Measurements from ENCODE around the gene SLC2A8.
A peak's percentile ranks its signal among the peaks of the same experiment; 100 is the strongest.

Gene SLC2A8

DNA sequence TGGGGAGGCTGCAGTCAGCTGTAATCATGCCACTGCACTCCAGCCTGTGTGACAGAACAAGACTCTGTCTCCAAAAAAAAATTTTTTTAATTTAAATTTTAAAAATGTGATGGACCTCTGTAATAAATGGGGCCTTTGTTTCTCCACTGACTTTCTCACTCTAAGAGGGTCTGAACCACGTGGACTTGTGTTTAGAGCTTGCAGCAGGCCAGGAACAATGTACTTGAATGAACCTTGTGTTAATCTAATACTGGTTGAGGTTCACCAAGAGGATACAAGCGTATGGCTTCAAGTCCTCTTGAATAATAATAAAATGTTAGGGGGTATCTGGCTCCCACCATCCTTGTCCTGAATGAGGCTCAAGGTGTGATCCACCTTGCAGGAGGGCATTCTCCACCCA lies 14.4 kb upstream of the SLC2A8 start:
- DNase-seq (ENCODE audit: low read depth), result no peak

- no peak for DNase-seq (ENCODE audit: low read depth)
Measured at GRCh38 chr9:127384016-127384730, 12.8 kb upstream of the SLC2A8 start.

DNA sequence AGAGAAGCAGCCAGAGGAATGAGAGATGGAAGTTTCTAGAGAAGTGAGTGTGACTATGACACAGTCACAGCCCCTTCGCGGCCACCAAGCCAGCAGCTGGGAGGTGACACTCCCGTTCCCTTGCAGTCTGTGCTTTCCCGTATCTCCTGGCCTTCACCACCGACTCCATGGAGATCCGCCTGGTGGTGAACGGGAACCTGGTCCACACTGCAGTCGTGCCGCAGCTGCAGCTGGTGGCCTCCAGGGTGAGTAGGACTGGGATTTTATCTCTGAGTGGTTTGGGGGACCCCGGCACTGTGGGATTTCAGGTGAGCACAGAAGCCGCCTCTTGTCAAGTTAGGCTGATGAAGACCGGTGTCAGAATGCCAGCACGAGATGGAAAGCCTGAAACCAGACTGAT lies 12.1 kb upstream of the SLC2A8 start:
- DNase-seq (ENCODE audit: low read depth), result no peak

DNA sequence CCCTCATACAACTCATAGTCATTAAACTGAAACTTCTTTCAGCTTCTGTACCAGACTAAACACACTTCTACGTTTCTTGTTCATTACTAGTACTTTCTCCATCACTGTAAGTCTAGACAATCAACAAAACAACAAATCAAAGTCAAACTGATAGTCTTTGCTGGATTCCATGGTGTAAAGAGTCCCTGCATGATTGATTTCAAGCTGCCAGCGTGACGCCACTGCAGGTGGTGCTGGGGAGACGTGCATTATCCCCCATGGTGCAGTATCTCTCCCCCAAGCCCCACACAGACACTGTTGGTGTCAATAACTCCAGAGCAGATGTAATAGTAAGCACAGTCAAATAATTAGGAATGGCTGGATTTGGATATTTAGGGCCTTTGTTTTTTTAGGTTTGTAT lies 10.7 kb upstream of the SLC2A8 start:
- DNase-seq (ENCODE audit: low read depth), result no peak

GRCh38 chr9:127386981-127387380 lies 10.0 kb upstream of the SLC2A8 start:
- no peak for DNase-seq (ENCODE audit: low read depth)

DNA sequence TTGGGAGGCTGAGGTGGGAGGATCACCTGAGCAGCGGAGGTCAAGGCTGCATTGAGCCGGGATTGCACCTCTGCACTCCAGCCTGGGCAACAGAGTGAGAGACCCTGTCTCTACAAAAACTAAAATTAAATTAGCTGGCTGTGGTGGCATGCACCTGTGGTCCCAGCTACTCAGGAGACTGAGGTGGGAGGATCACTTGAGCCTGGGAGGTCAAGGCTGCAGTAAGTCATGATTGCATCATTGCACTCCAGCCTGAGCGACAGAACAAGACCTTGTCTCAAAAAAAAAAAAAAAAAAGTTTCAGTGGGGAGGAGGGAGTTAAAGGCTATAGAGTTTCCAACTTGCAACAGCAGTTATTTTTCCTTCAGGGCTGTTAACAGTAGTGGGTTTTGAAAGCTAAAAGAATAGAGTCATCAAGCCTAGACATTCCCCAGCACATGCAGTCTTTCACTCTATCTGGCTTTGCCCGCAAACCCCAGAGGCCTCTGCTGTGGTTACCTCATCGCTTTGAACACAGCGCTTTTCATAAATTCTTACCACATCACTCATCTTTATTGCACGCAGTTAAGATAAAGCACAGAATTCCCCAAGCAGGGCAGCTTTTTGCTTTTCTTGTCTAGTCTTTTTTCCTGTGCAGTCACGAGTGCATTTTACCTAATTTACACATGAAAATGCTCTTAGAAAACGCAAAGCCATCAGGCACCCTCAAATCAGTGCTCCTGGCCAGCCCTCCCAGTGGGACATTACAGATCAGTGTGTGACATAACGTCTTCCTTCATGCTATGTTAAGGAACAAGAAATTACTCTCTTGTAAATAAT lies 8.7 kb upstream of the SLC2A8 start:
- DNase-seq (ENCODE audit: low read depth), result peak; percentile 96

- no peak for DNase-seq (ENCODE audit: low read depth)
Measured at GRCh38 chr9:127388856-127389238, 8.1 kb upstream of the SLC2A8 start.

DNA sequence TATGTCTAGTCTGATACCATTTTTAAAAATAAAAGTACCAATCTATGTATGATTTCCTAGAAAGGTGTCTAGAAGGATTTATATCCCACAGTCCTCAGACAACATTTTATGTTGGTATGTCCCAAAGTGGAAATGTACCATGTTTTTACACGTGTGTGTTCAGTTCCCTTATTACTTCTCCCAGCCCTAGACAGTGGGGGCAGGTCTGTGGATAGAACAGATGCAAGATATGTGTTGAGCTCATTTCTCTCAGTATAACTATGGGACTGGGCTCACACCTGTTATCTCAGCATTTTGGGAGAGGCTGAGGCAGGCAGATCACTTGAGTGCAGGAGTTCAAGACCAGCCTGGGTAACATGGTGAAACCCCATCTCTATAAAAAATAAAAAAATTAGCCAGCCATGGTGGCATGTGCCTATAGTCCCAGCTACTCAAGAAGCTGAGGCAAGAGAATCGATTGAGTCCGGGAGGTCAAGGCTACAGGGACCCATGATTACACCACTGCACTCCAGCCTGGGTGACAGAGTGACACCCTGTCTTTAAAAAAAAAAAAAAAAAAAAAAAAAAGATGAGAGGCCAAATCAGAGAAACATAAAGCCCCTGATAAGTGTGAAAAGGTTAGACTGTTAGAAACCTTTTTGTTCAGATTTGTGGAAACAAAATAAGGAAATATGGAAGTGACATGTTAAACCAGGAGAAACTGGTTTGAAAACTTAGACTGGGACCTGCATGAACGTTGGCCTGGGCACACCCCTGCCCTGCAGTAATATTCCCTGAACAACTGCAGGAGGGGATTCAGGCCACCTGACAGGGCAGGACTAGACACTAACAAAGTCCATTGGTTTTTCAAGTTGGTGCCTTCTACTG lies 7.4 kb upstream of the SLC2A8 start:
- no peak for DNase-seq (ENCODE audit: low read depth)

- no peak for DNase-seq (ENCODE audit: low read depth)
Measured at GRCh38 chr9:127390248-127390545, 6.8 kb upstream of the SLC2A8 start.

DNA sequence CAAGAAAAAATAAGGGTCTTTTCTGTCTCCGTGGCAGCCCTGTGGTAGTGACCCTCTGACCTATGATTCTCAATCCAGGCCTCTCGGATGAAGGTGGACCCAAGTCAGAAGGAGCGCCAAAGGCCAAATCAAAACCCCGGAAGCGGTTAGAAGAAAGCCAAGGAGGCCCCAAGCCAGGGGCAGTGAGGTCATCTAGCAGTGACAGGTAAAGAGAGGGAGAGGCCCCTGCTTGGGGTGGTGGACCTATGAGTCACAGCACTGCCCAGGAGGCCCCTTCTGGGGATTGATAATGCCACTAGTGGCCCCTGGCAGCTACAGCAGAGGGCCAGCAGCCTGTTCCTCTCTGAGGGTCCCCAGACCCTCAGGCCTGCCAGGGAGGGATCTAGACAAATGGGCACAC lies 6.4 kb upstream of the SLC2A8 start:
- no peak for DNase-seq (ENCODE audit: low read depth)

DNA sequence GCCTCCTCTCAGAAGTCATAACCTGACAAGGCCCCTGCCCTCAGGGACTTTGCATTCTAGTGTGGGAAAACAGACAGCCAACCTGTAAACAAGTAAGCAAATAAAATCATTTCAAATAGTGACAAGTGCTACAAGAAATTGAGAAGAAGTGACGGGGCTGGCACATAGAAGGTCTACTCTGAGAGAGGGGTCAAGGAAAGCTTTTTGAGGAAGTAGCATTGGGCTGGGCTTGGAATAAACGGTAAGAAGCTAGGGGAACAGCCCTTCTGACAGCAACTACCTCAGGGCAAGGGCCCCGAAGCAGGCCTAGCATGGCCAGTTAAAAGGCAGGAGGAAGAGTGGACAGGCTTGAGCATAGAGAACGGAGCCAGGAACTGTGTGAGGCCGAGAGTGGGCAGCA lies 4.8 kb upstream of the SLC2A8 start:
- DNase-seq (ENCODE audit: low read depth), result no peak

DNA sequence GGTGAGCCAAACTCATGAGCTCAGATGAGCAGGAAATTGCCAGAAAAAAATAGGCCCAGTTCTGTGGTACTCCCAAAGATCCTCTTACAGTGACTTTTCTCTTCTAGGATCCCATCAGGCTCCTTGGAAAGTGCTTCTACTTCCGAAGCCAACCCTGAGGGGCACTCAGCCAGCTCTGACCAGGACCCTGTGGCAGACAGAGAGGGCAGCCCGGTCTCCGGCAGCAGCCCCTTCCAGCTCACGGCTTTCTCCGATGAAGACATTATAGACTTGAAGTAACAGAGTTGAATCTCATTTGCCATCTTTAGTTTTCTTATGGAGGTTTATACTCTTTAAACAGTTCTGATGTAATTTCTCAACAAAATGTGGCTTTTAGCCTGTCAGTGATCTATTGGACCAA lies 4.0 kb upstream of the SLC2A8 start:
- DNase-seq (ENCODE audit: low read depth), result no peak

DNA sequence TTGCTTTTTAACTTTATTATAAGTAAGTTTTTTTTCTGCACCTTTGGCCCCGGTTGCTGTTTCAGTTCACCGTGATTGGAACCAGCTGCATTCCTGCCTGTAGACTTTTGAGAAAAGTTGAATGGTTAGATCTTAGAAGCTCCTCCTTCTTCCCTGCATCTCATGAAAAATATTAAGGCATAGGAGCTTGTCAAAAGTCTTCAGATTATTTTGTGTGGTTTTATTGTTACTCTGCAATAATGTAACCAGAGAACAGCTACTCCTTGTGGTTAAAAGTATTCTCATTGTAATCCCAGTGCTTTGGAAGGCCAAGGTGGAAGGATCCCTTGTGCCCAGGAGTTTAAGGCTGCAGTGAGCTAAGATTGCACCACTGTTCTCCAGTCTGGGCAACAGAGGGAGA lies 3.3 kb upstream of the SLC2A8 start:
- DNase-seq (ENCODE audit: low read depth), result no peak

- no peak for DNase-seq (ENCODE audit: low read depth)
Measured at GRCh38 chr9:127395497-127396252, 1.3 kb upstream of the SLC2A8 start.

DNA sequence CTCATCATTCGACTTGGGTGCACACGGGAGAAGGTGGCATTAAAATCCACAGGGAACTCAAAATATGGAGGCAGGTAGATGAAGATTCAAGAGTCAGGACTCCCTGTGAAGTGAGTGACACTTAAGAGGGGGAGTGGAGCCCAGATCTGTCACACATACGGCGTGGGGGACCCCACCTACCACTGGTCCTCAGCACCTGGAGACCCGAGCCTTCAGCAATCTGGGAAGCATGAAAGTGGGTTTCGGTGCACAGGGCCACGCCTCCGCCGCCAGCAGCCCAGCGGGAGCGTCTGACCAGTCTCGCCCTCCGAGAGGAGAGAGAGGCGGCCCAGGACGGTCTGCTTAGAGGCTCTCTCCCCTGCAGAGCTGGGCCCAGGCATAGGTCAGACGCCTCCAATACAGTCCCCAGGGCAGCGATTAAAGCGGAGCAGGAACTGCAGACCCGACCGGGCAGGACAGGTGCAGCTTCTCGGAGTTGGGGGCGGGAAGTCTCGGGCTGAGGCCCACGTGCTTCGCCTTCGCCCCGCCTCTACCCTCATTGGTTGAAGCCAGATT lies 639 bp upstream of the SLC2A8 start:
- no peak for DNase-seq (ENCODE audit: low read depth)

- no peak for DNase-seq (ENCODE audit: low read depth)
Measured at GRCh38 chr9:127397646-127398274, 791 bp downstream of the SLC2A8 start.

GRCh38 chr9:127398275-127398647 lies 1.3 kb downstream of the SLC2A8 start:
- DNase-seq (ENCODE audit: low read depth), result no peak

GRCh38 chr9:127398715-127399400 lies 1.9 kb downstream of the SLC2A8 start:
- no peak for DNase-seq (ENCODE audit: low read depth)

GRCh38 chr9:127399736-127400269 lies 2.8 kb downstream of the SLC2A8 start:
- DNase-seq (ENCODE audit: low read depth), result no peak

DNA sequence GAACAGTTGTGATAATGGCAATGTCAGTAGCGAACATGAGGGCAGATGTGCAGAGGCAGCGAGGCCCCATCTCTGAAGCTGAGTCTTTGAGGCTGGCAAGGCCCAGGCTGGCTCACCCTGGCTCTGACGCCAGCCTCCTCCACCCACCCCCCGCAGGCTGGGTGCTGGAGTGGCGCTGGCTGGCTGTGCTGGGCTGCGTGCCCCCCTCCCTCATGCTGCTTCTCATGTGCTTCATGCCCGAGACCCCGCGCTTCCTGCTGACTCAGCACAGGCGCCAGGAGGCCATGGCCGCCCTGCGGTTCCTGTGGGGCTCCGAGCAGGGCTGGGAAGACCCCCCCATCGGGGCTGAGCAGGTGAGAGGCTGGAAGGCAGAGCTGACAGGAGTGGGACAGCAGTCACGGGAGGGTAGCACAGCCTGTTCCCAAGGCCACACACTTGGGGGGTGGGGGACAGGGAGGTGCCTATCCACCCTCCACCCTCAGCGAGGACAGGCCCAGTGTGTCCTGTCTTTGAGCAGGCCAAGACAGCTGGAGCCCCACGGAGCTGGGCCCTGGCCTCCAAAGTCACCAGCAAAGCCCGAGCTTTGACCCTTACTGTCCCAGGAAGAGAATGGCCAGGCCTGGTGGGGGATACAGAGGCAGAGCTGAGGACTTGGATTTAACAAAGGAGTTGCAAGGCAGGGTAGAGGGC lies 5.6 kb downstream of the SLC2A8 start:
- DNase-seq (ENCODE audit: low read depth), result no peak

Measured in stromal cell of bone marrow (primary cell).